Measurements from ENCODE around the gene C16orf82. TPM values are rescaled to one million over a fixed set of nuclear protein-coding genes. Genes with fewer than 3 reads are reported as not detected.

The C16orf82 gene
- total RNA-seq, 1 experiment from 2014 or later, result not detected

DNA sequence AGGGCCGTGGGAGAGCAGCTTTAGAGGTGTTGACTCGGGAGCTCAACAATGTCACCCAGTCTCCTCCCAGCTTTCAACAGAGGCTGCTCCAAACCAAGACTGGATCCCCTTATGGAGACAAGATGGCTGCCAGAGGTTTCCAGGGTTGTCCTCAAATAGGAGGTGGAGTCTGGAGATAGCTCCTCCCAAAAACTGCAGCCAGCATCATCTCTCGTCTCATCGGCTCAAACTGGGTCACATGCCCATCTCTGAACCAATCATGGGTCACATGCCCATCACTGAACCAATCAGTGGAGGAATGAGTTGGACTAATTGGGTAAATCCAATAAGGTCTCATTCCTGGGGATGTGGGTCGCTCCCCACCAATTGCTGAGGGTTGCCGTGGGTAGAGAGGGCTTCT, 41.1 kb upstream of the C16orf82 start:
- no CpG with 5 or more reads among the region's 6 CpGs for WGBS (ENCODE audit: extremely low coverage, insufficient read length, low lambda C conversion rate)
- Mint-ChIP-seq H3K27ac (no peak overlapping the region), H3K9me3 (peaks cover 0 to 2% of the 10 kb centered on the region in 2 experiments; a peak in 1 of 5 replicates), H3K27me3 (ENCODE audit: low read depth) (peaks cover 3% of the 10 kb centered on the region), H3K4me1 (peaks cover 0 to 2% of the 10 kb centered on the region in 2 experiments; a peak in 2 of 4 replicates), H3K36me3 (ENCODE audit: insufficient read depth in 1 of 3, low read depth in 3 of 3) (peaks cover 0 to 2% (median 0%) of the 10 kb centered on the region in 3 experiments; a peak in 1 of 7 replicates), H3K4me3 (no peak overlapping the region)
- no peaks in the 10 kb centered on the region for H3K79me2 ChIP-seq (ENCODE audit: insufficient read depth, low read length)
- no peak overlapping the region for H2AK5ac ChIP-seq (ENCODE audit: insufficient read length, low read length)
- no peak overlapping the region for H3K9ac ChIP-seq (ENCODE audit: extremely low read depth, insufficient read length, low read length)
- H3K4ac ChIP-seq (ENCODE audit: low read depth, low read length), result no peak overlapping the region
- H4K20me1 ChIP-seq (ENCODE audit: control insufficient read depth, insufficient read depth, insufficient read length), result no peaks in the 10 kb centered on the region
- H3K27ac ChIP-seq (ENCODE audit: insufficient read length, low read depth, low read length), result no peak overlapping the region
- H4K5ac ChIP-seq (ENCODE audit: insufficient read length, low read depth, low read length), result no peak overlapping the region
- H2AFZ ChIP-seq (ENCODE audit: low read length), result no peak overlapping the region
- H2BK12ac ChIP-seq (ENCODE audit: insufficient read length, low read depth, low read length), result no peak overlapping the region
- no peak overlapping the region for H2BK120ac ChIP-seq (ENCODE audit: low read depth, low read length, poor library complexity, severe bottlenecking)
- no peak overlapping the region for H4K8ac ChIP-seq (replicated peaks; ENCODE audit: insufficient read length, low read depth, low read length)
- no peaks in the 10 kb centered on the region for H3K4me1 ChIP-seq (ENCODE audit: insufficient read depth, low read length)
- H3K18ac ChIP-seq (ENCODE audit: insufficient read length, low read depth, low read length), result no peak overlapping the region
- no peaks in the 10 kb centered on the region for H3K23me2 ChIP-seq (ENCODE audit: insufficient read length, low read depth, low read length, poor library complexity, severe bottlenecking)
- DNase-seq, result no peak
- H3K9me3 ChIP-seq (ENCODE audit: control insufficient read depth, low read depth, low read length), result no peaks in the 10 kb centered on the region
- H3K79me1 ChIP-seq (ENCODE audit: insufficient read depth, low read depth, low read length, poor library complexity, severe bottlenecking), result no peaks in the 10 kb centered on the region
- H3K4me2 ChIP-seq (ENCODE audit: insufficient read depth, insufficient read length, low read length), result no peak overlapping the region
- H2BK20ac ChIP-seq (ENCODE audit: low read depth, low read length, poor library complexity, severe bottlenecking), result no peak overlapping the region
- no peaks in the 10 kb centered on the region for H3K27me3 ChIP-seq (ENCODE audit: insufficient read depth, low read length)
- no peak overlapping the region for H4K91ac ChIP-seq (ENCODE audit: insufficient read length, low read depth, low read length)
- H2BK5ac ChIP-seq (ENCODE audit: insufficient read length, low read length), result no peak overlapping the region
- no peak overlapping the region for H3K14ac ChIP-seq (ENCODE audit: insufficient read depth, low read length)
- TF ChIP-seq, protein P1, sequence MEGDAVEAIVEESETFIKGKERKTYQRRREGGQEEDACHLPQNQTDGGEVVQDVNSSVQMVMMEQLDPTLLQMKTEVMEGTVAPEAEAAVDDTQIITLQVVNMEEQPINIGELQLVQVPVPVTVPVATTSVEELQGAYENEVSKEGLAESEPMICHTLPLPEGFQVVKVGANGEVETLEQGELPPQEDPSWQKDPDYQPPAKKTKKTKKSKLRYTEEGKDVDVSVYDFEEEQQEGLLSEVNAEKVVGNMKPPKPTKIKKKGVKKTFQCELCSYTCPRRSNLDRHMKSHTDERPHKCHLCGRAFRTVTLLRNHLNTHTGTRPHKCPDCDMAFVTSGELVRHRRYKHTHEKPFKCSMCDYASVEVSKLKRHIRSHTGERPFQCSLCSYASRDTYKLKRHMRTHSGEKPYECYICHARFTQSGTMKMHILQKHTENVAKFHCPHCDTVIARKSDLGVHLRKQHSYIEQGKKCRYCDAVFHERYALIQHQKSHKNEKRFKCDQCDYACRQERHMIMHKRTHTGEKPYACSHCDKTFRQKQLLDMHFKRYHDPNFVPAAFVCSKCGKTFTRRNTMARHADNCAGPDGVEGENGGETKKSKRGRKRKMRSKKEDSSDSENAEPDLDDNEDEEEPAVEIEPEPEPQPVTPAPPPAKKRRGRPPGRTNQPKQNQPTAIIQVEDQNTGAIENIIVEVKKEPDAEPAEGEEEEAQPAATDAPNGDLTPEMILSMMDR (conservative IDR thresholded peaks at IDR 0.05), result no peak
- H3T11ph ChIP-seq (ENCODE audit: low read length), result no peak overlapping the region
- no peak overlapping the region for H3K23ac ChIP-seq (ENCODE audit: insufficient read length, low read depth, low read length)
- no peak overlapping the region for H3K56ac ChIP-seq (ENCODE audit: insufficient read length, low read depth, low read length)
- H2BK15ac ChIP-seq (ENCODE audit: low read depth, low read length), result no peak overlapping the region
